HL-60 (cell line): Measurements from ENCODE around the gene CSK.

Experiments
- DNase-seq, 2 experiments: peaks; one replicate each; pipeline ENCODE4 v3.0.0-alpha.2; 2010 to 2020; ENCODE audit warnings: low read depth in 1 of 2, low spot score in 1 of 2
- H3K27ac ChIP-seq: fragments of 250-450 bp; sonication (Bioruptor Pico); replicated peaks from 2 replicates; pipeline ENCODE4 v1.5.1; 2020; ENCODE audit warnings: mild to moderate bottlenecking, moderate library complexity
- H3K27me3 ChIP-seq: fragments of 250-450 bp; sonication (Bioruptor Pico); 2 replicates; pipeline ENCODE4 v1.5.1; 2021; ENCODE audit warnings: mild to moderate bottlenecking, moderate library complexity; ENCODE audit not compliant: insufficient read depth, poor library complexity, severe bottlenecking
- H3K4me3 ChIP-seq: replicated peaks from 2 replicates; pipeline ENCODE4 v1.5.1; 2011; ENCODE audit warnings: mild to moderate bottlenecking, control low read depth, low read length; ENCODE audit not compliant: insufficient read depth
- CTCF ChIP-seq: IDR thresholded peaks from one replicate; pipeline ENCODE4 v1.5.1; 2011; ENCODE audit warnings: low read length, control low read depth, inconsistent platforms; ENCODE audit not compliant: insufficient read depth
- GABPA ChIP-seq: IDR thresholded peaks from 2 replicates; pipeline ENCODE4 v1.6.1; 2012; ENCODE audit warnings: low read depth
- POLR2AphosphoS5 ChIP-seq: IDR thresholded peaks from 2 replicates; pipeline ENCODE4 v1.6.1; 2012; ENCODE audit warnings: low read depth
- SPI1 ChIP-seq: IDR thresholded peaks from 2 replicates; pipeline ENCODE4 v1.6.1; 2012; ENCODE audit warnings: low read depth, mild to moderate bottlenecking, borderline replicate concordance
- TF ChIP-seq, protein P1 (sequence below): IDR thresholded peaks from 2 replicates; pipeline ENCODE4 v1.6.1; 2012; ENCODE audit warnings: low read depth; ENCODE audit not compliant: insufficient replicate concordance

The CSK gene

GRCh38 chr15:74839526-74840395, 57.9 kb downstream of the CSK start:
- H3K27ac ChIP-seq: no peak overlapping the region
- no peak for DNase-seq
- no peaks in the 10 kb centered on the region for H3K27me3 ChIP-seq
- H3K4me3 ChIP-seq: no peak overlapping the region
- TF ChIP-seq POLR2AphosphoS5 (no peak), CTCF (no peak)
- TF ChIP-seq, protein P1, sequence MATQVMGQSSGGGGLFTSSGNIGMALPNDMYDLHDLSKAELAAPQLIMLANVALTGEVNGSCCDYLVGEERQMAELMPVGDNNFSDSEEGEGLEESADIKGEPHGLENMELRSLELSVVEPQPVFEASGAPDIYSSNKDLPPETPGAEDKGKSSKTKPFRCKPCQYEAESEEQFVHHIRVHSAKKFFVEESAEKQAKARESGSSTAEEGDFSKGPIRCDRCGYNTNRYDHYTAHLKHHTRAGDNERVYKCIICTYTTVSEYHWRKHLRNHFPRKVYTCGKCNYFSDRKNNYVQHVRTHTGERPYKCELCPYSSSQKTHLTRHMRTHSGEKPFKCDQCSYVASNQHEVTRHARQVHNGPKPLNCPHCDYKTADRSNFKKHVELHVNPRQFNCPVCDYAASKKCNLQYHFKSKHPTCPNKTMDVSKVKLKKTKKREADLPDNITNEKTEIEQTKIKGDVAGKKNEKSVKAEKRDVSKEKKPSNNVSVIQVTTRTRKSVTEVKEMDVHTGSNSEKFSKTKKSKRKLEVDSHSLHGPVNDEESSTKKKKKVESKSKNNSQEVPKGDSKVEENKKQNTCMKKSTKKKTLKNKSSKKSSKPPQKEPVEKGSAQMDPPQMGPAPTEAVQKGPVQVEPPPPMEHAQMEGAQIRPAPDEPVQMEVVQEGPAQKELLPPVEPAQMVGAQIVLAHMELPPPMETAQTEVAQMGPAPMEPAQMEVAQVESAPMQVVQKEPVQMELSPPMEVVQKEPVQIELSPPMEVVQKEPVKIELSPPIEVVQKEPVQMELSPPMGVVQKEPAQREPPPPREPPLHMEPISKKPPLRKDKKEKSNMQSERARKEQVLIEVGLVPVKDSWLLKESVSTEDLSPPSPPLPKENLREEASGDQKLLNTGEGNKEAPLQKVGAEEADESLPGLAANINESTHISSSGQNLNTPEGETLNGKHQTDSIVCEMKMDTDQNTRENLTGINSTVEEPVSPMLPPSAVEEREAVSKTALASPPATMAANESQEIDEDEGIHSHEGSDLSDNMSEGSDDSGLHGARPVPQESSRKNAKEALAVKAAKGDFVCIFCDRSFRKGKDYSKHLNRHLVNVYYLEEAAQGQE: no peak

DNA sequence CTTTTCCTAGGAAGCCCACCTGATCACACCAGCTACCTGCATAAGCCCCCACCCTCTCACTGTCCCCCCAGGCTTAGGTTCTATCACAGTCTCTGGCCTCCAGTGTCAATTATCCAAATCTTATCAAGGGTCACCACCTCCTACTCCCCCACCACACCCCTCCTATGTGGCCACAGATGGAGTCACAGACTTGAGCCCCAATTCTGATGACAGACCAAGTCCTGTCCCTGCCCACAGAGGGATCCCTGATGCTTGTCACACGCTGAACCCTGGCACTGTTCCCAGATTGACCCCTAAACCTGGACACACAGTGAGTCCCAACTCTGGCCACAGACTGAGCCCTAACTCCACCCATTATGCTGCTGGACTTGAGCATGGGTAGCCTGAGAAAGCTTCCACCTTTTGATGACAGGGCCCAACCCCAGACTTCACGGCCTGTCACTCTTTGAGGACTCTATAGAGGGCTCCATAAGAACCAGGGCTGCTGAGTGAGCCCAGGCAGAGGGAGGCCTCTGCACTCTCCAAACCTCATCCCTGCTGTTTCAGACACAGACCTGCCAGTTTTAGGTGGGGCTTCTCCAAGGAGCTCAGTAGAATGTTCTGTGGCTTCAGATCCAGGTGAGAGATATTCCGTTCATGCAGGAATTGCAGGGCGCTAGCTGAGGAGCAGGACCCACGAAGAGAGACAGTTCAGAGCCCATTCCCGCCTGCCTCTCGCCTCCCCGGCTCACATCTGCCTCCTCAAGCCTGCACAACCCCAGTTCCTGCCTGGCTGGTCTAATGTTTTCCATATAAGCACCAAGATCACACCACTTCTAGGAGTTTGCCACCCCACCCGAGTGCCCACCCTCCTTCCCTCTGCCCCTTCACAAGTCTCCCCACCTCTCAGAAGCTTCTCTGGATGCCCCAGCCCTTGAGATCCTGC, 59.2 kb downstream of the CSK start:
- TF ChIP-seq SPI1: no peak
- TF ChIP-seq GABPA: no peak
- no peak for TF ChIP-seq CTCF
- TF ChIP-seq, protein P1: no peak
- no peak for TF ChIP-seq POLR2AphosphoS5
- DNase-seq: no peak
- Histone ChIP-seq H3K4me3 (no peak overlapping the region), H3K27me3 (no peaks in the 10 kb centered on the region), H3K27ac (no peak overlapping the region)

DNA sequence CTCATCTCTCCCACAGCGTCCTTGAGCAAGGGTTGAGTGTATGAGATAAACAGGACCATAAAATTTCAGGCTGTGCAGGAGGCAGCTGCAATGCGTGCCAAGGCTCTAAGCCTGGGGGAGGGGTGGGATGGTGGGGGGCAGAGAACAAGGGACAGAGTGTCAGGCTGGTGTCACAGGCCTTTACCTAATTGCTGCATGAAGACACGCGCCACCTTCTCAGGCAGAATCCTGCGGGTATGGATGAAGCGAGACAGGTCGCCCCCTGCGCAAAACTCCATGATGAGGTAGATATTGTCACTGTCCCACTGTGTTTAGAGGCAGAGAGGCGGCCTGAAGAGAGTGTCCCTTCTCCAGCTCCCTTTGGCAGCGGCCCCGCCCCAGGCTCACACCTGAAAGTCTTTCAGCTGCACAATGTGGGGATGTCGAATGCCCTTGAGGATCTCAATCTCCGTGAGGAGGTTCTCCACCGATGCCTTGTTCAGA, 60.1 kb downstream of the CSK start:
- Histone ChIP-seq H3K4me3 (peak overlapping the region; percentile 91), H3K27ac (no peak overlapping the region), H3K27me3 (no peaks in the 10 kb centered on the region)
- TF ChIP-seq POLR2AphosphoS5: no peak
- TF ChIP-seq CTCF: no peak
- TF ChIP-seq, protein P1: no peak
- TF ChIP-seq SPI1: no peak
- TF ChIP-seq GABPA: no peak
- no peak for DNase-seq
